Adrenal gland (tissue), 12 donors: ENCODE data around the gene KLHL10. TPM values are rescaled to one million over a fixed set of nuclear protein-coding genes. Genes with fewer than 3 reads are reported as not detected.

Experiments
- DNase-seq, 7 donors: peaks; one replicate each; pipeline ENCODE4 v3.0.0-alpha.2; 2019 to 2020
- H3K27ac ChIP-seq, 5 donors: fragments of 200-600 bp; sonication (generic) in 4 of 5; 1 replicate in 3 of 5; 2 replicates in 2 of 5; pipeline versions ENCODE4 v1.5.1 to v1.8.0; 2016 to 2020; ENCODE audit warnings: mild to moderate bottlenecking in 1 of 5
- H3K27me3 ChIP-seq: fragments of 200-600 bp; 2 replicates; pipeline ENCODE4 v1.8.0; 2021
- H3K36me3 ChIP-seq, 2 donors: fragments of 200-600 bp; replicated peaks in 1 of 2; 1 replicate in 1 of 2; 2 replicates in 1 of 2; pipeline versions ENCODE4 v1.5.1 to v1.8.0; 2018 to 2022
- H3K4me1 ChIP-seq, 2 donors: fragments of 200-600 bp; replicated peaks in 1 of 2; 1 replicate in 1 of 2; 2 replicates in 1 of 2; pipeline versions ENCODE4 v1.5.1 to v1.8.0; 2018 to 2021
- H3K4me3 ChIP-seq, 4 donors: fragments of 200-600 bp; sonication (generic) in 3 of 4; one replicate each; pipeline ENCODE4 v1.5.1; 2016 to 2018
- H3K9me3 ChIP-seq, 3 donors: fragments of 200-600 bp; sonication (generic) in 1 of 3; replicated peaks in 1 of 3; 1 replicate in 2 of 3; 2 replicates in 1 of 3; pipeline versions ENCODE4 v1.5.1 to v1.8.0; 2016 to 2021
- POLR2A ChIP-seq, 2 donors: fragments of 450-650 bp; IDR thresholded peaks; one replicate each; pipeline ENCODE4 v1.6.1; 2017; ENCODE audit warnings: antibody characterized with exemption in 2 of 2, mild to moderate bottlenecking in 2 of 2, moderate library complexity in 1 of 2
- WGBS, 4 donors: extraction: QIAGEN DNeasy Blood & Tissue Kit in 2 of 4; methylation state at CpG; one replicate each; pipeline versions ENCODE4 v1.1.5 to v1.1.7; 2013 to 2017; 5-methylcytosine and 5-hydroxymethylcytosine counted together
- intact Hi-C, 2 donors: fragments of 100-400 bp; cut with DNase I; formaldehyde crosslinking; loops; one replicate each; pipeline versions ENCODE4 v1.14.1 to v1.15.0; 2022 to 2023
- polyA plus RNA-seq, 3 donors: library from polyadenylated mRNA; stranded (reverse); fragments of 200-250 nt in 2 of 3; fragments of 350-450 nt in 1 of 3; fragmentation: Illumina TruSeq in 1 of 3; extraction: RNeasy Lipid Tissue Mini Kit (QIAGEN cat#74804) in 1 of 3; gene quantifications; one replicate each; pipeline ENCODE4 v1.2.3, GENCODE V29; 2013 to 2014
- total RNA-seq, 9 donors: library from RNA; depleted of rRNA in 4 of 9; stranded (reverse); fragments of >200 nt in 4 of 9; fragments of 120-200 nt in 1 of 9; fragmentation: NEBNext Ultra II Directional in 1 of 9; extraction: Animal tissue kit (Norgen Biotek cat#: 25700) in 1 of 9; gene quantifications; one replicate each; pipeline versions ENCODE4 v1.1.0 to v1.2.4, GENCODE V29; 2013 to 2023
- TF ChIP-seq, protein P1 (sequence below), 6 experiments: fragments of 450-650 bp in 4 of 6; fragments of 200-600 bp in 2 of 6; sonication (generic) in 1 of 6; IDR thresholded peaks; 1 replicate in 5 of 6; 2 replicates in 1 of 6; pipeline versions ENCODE4 v1.5.1 to v1.8.0; 2016 to 2021; ENCODE audit warnings: antibody characterized with exemption in 6 of 6, mild to moderate bottlenecking in 2 of 6, moderate library complexity in 1 of 6
- donor health status: healthy with polysubstance abuse.
- donor health status: Bipolar disorder and iron deficiency.
- donor health status: DM: yes; HTN: yes; CAD: no.
- donor health status: DM: no; HTN: no; CAD: no.
- donor health status: DM: no; HTN: no; CAD: no.
- donor health status: DM: yes; HTN: yes; CAD: no.

Gene KLHL10
- total and polyA plus RNA-seq, 12 donors = 0.10 to 0.29 (median 0.24) TPM; not detected in 9

DNA sequence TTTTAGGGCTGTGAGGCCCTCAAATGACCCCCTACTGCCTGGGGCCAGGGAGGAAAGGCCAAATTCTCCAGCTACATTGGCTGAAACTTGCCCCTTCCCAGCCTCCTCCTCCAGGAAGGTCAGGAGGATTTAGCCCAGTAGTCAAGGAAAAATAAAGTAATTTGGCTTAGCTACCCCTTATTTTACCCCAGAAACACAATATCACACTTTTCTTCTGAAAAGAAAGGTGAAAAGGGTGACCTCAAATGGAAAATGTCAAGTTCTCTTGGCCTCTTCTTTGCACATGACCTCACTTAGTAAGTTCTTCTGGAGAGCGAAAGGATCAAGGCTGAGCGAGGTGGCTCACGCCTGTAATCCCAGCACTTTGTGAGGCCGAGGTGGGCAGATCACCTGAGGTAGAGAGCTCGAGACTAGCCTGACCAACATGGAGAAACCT lies 43.1 kb upstream of the KLHL10 start:
- no peak overlapping the region for H3K4me3 ChIP-seq
- WGBS, 4 donors = 80 to 92% (median 88%) methylated on average over 5 of the region's 5 CpGs
- TF ChIP-seq, protein P1, sequence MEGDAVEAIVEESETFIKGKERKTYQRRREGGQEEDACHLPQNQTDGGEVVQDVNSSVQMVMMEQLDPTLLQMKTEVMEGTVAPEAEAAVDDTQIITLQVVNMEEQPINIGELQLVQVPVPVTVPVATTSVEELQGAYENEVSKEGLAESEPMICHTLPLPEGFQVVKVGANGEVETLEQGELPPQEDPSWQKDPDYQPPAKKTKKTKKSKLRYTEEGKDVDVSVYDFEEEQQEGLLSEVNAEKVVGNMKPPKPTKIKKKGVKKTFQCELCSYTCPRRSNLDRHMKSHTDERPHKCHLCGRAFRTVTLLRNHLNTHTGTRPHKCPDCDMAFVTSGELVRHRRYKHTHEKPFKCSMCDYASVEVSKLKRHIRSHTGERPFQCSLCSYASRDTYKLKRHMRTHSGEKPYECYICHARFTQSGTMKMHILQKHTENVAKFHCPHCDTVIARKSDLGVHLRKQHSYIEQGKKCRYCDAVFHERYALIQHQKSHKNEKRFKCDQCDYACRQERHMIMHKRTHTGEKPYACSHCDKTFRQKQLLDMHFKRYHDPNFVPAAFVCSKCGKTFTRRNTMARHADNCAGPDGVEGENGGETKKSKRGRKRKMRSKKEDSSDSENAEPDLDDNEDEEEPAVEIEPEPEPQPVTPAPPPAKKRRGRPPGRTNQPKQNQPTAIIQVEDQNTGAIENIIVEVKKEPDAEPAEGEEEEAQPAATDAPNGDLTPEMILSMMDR (IDR thresholded peaks at IDR 0.05) = no peak
- no peak for TF ChIP-seq POLR2A (IDR thresholded peaks at IDR 0.05)
- H3K36me3 ChIP-seq = no peaks in the 10 kb centered on the region
- no peaks in the 10 kb centered on the region for H3K9me3 ChIP-seq
- H3K27me3 ChIP-seq = no peaks in the 10 kb centered on the region
- no peak for DNase-seq
- peak overlapping the region in 1 of 5 donors; percentile 52 for H3K27ac ChIP-seq
- intact Hi-C loops = no loop called here
- peaks cover 0 to 15% of the 10 kb centered on the region in 2 donors for H3K4me1 ChIP-seq

DNA sequence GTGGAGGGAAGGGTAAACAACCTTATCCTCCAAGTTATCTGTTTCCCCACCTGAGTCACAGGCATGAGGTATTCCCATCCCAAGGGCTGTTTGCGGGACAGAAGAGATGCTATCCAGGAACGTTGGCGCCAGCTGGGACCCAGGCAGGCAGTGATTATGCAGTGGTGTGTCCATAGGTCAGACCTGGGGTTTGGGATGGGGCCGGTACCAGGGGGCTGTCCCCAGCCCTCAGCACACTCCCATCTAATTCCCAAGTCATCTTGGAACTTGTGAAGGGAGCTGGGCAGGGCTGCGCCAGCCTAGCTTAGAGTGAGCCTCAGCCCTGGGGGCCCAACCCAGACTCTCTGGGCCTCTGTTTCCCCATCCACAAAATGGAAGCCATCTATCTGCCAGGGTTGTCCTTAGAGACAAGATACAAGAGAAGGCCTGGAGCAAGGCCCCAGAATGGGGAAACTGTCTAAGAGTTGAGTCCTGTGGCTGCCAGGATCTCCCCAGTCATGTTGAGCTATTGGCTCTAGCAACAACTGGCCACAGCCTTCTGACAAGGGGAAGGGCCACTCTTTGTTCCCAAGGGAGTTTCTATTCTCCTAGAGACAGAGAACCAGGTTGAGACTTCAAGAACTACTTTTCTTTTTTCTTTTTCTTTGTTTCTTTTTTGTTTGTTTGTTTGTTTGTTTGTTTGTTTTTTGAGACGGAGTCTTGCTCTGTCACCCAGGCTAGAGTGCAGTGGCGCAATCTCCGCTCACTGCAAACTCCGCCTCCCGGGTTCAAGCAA lies 41.3 kb upstream of the KLHL10 start:
- no peak for DNase-seq
- H3K27ac ChIP-seq = no peak overlapping the region
- H3K4me3 ChIP-seq = no peak overlapping the region
- intact Hi-C loops = no loop called here
- H3K9me3 ChIP-seq = no peaks in the 10 kb centered on the region
- H3K4me1 ChIP-seq = peaks cover 0 to 23% of the 10 kb centered on the region in 2 donors
- 80 to 93% (median 91%) methylated on average over 9 to 10 of the region's 10 CpGs for WGBS, 4 donors
- no peaks in the 10 kb centered on the region for H3K36me3 ChIP-seq
- TF ChIP-seq, protein P1 (IDR thresholded peaks at IDR 0.05) = no peak
- no peak for TF ChIP-seq POLR2A (IDR thresholded peaks at IDR 0.05)
- no peaks in the 10 kb centered on the region for H3K27me3 ChIP-seq

DNA sequence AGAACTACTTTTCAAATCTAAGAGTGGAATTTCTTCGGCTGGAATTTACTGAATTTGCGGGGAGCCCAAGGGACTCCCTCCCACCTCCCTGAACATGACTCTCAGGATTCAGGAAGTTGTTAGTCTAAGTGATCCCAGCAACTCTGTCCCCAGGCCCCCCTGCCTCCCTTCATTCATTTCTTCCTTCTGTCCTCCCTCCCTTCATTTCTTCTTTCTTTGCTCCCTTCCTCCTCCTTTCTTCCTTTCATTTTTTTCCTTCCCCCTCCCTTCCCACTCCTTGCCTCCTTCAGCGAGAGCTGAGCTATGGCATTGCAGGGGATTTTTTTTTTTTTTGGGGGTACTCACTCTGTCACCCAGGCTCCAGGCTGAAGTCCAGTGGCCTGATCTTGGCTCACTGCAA lies 40.2 kb upstream of the KLHL10 start:
- H3K36me3 ChIP-seq = no peaks in the 10 kb centered on the region
- no peak overlapping the region for H3K4me3 ChIP-seq
- intact Hi-C loops = no loop called here
- DNase-seq = no peak
- WGBS, 4 donors = 89 to 93% (median 90%) methylated on average over 3 of the region's 3 CpGs
- H3K9me3 ChIP-seq = no peaks in the 10 kb centered on the region
- no peaks in the 10 kb centered on the region for H3K27me3 ChIP-seq
- H3K27ac ChIP-seq = no peak overlapping the region
- no peak for TF ChIP-seq POLR2A (IDR thresholded peaks at IDR 0.05)
- TF ChIP-seq, protein P1 (IDR thresholded peaks at IDR 0.05) = no peak
- peaks cover 0 to 23% of the 10 kb centered on the region in 2 donors for H3K4me1 ChIP-seq

DNA sequence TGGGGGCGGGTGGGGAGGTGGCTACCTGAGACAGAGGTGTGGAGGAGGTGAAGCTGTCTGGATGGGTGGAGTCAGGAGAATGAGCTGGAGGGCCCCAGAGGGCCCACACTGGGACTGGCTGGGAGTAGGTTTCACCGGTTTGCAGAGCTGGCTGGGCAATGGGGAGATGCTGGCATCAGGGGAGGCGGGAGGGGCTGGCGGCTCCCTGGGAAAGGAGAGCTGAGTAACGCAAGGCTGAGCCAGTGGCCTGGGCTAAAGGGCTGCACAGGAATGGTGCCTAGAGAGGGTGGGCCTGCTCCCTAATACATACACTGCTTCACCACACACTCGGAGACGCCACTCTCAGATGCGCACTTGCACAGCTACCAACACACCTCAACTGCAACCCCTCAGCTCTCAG lies 38.3 kb upstream of the KLHL10 start:
- Histone ChIP-seq H3K4me3 (no peak overlapping the region), H3K27me3 (no peaks in the 10 kb centered on the region), H3K36me3 (no peaks in the 10 kb centered on the region), H3K4me1 (peaks cover 0 to 9% of the 10 kb centered on the region in 2 donors), H3K9me3 (no peaks in the 10 kb centered on the region), H3K27ac (no peak overlapping the region)
- TF ChIP-seq, protein P1 (IDR thresholded peaks at IDR 0.05) = no peak
- TF ChIP-seq POLR2A (IDR thresholded peaks at IDR 0.05) = no peak
- 78 to 93% (median 88%) methylated on average over 8 of the region's 8 CpGs for WGBS, 4 donors
- intact Hi-C loops = no loop called here
- no peak for DNase-seq
